ENCODE results near the gene ITGA1. TPM values are rescaled to one million over a fixed set of nuclear protein-coding genes. Genes with fewer than 3 reads are reported as not detected.

The ITGA1 gene
- total RNA-seq, 4 donors from 2014 or later, result 29.7 to 126 (median 47.1) TPM

GRCh38 chr5:52760695-52761366 is 26.9 kb upstream of the ITGA1 start:
- no peak for TF ChIP-seq CTCF (IDR thresholded peaks at IDR 0.05; ENCODE audit: low read depth)

- TF ChIP-seq CTCF (IDR thresholded peaks at IDR 0.05; ENCODE audit: low read depth), result no peak
These were observed 20.4 kb upstream of the ITGA1 start for GRCh38 chr5:52767217-52767743.

- TF ChIP-seq CTCF (IDR thresholded peaks at IDR 0.05; ENCODE audit: low read depth), result no peak
These were observed 19.8 kb upstream of the ITGA1 start for GRCh38 chr5:52767766-52768480.

- TF ChIP-seq CTCF (IDR thresholded peaks at IDR 0.05; ENCODE audit: low read depth), result no peak
These were observed 18.7 kb upstream of the ITGA1 start for GRCh38 chr5:52769061-52769460.

- no peak for TF ChIP-seq CTCF (IDR thresholded peaks at IDR 0.05; ENCODE audit: low read depth)
These were observed 17.3 kb upstream of the ITGA1 start for GRCh38 chr5:52770287-52770939.

- TF ChIP-seq CTCF (IDR thresholded peaks at IDR 0.05; ENCODE audit: low read depth), result no peak
These were observed 16.2 kb upstream of the ITGA1 start for GRCh38 chr5:52771343-52772039.
